Suppressor macrophage (primary cell): ENCODE results near the gene TMEM14B.
"Not testable (repeated sequence)": the region's sequence is repeated elsewhere in the genome, so short reads cannot be mapped to it uniquely, and the experiment has no call there.

ENCODE experiments used
- DNase-seq, 4 experiments: peaks; one replicate each; pipeline ENCODE4 v3.0.0-alpha.2; 2020 to 2022
- total RNA-seq, 17 experiments: gene quantifications; one replicate each; lab custom pipeline; 2026; ENCODE audit warnings: mixed read lengths in 6 of 17, inconsistent platforms in 3 of 17; lab: John Stamatoyannopoulos, UW

The TMEM14B gene
- total RNA-seq = 18.2 to 56.2 (median 34.4) reads per million in 17 experiments

DNA sequence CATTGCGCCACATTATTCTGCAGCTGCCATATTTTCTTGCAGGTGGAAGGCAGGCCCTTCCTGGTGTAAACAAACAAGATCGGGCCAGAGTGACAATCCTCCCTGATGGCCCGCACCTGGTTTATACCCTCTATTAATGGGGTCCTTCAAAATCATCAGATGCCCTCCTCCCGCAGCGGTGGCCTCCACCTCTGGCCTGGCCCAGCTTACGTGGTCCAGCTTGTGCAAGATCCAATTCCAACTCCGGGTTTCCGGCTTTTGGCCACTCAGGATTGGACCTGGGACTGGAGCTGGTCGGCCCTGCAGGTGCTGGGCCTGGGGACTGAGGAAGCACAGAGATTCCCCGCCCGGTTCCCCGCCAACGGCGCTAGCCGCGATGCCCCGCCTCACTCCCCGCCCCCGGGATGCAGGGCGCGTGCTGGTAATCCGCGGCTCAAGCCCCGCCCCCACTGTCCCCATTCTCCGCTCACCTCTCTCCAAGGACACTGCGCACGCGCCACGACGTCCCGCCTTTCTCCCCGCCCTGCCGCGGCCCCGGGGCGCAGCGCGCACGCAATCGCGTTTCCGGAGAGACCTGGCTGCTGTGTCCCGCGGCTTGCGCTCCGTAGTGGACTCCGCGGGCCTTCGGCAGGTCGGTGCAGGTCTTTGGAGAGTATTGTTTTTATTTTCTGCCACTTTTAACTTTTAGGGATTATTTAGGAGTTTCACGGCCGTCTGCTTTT, at the start of gene TMEM14B:
TMEM14B (plus strand) TSS at position 555 of the 722 bp plus-strand sequence. CDS start 1,441 bp downstream, outside the sequence.
- DNase-seq = peak; percentile 99 to 100 (median 100)

DNA sequence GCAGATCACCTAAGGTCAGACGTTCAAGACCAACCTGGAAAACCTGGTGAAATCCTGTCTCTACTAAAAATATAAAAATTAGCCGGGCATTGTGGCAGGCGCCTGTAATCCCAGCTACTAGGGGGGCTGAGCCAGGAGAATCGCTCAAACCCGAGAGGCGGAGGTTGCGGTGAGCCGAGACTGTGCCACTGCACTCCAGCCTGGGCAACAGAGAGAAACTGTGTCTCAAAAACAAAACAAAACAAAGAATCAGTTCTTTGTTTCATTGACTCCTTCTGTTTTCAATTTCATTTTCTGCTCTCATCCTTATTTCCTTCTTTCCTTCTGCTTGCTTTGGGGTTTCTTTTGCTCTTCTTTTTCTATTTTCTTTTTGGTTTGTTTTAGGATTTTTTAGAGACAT, 33.6 kb upstream of the TMEM14B start:
- DNase-seq = no peak

DNA sequence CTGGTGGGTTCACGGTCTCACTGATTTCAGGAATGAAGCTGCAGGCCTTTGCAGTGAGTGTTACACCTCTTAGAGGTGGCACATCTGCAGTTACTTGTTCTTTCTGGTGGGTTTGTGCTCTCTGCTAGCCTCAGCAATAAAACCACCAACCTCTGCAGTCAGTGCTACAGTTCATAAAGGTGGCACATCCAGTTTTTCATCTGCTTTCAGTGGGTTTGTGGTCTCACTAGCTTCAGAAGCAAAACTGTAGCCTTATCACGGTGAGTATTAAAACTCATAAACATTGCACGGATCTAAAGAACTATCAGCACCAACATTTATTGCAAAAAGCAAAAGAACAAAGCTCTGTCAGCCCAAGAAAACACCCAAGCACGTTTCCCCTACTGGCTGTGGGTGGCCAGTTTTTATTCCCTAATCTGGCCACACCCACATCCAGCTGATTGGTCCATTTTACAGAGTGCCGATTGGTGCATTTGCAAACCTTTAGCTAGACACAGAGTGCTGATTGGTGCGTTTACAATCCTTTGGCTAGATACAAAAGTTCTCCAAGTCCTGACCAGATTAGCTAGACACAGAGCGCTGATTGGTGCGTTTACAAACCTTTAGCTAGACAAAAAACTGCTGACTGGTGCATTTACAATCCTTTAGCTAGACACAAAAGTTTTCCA, 28.2 kb upstream of the TMEM14B start:
- peak; percentile 17 to 38 (median 37) for DNase-seq

DNA sequence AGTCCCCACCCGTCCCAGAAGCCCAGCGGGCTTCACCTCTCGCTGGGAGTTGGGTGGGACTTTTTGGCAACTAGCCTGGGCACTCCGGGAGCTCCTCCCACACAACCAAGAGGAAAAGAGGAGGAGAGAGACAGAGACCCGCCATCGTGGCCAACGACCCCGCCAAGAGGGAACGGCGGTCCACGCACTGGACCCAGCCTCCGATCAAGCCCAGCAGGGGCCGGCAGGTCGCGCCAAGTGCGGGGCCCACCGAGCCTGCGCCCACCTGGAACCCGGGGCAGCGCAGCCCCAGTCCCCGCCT, 27.7 kb upstream of the TMEM14B start:
- no peak for DNase-seq

DNA sequence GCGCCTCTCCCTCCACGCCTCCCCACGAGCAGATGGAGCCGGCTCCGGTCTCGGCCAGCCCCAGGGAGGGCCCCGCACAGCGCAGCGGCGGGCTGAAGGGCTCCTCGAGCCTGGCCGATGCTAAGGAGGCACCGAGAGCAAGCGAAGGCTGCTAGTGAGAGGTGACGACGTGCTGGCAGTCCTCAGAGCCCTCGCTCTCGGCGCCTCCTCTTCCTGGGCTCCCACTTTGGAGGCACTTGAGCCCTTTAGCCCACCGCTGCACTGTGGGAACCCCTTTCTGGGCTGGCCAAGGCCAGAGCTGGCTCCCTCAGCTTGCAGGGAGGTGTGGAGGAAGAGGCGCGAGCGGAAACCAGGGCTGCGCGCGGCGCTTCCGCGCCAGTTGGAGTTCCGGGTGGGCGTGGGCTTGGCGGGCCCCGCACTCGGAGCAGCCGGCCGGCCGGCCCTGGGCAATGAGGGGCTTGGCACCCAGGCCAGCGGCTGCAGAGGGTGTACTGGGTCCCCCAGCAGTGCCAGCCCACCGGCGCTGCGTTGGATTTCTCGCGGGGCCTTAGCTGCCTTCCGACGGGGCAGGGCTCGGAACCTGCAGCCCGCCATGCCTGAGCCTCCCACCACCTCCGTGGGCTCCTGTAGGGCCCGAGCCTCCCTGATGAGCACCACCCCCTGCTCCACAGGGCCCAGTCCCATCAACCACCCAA, 27.2 kb upstream of the TMEM14B start:
- peak; percentile 55 to 76 (median 64) for DNase-seq

DNA sequence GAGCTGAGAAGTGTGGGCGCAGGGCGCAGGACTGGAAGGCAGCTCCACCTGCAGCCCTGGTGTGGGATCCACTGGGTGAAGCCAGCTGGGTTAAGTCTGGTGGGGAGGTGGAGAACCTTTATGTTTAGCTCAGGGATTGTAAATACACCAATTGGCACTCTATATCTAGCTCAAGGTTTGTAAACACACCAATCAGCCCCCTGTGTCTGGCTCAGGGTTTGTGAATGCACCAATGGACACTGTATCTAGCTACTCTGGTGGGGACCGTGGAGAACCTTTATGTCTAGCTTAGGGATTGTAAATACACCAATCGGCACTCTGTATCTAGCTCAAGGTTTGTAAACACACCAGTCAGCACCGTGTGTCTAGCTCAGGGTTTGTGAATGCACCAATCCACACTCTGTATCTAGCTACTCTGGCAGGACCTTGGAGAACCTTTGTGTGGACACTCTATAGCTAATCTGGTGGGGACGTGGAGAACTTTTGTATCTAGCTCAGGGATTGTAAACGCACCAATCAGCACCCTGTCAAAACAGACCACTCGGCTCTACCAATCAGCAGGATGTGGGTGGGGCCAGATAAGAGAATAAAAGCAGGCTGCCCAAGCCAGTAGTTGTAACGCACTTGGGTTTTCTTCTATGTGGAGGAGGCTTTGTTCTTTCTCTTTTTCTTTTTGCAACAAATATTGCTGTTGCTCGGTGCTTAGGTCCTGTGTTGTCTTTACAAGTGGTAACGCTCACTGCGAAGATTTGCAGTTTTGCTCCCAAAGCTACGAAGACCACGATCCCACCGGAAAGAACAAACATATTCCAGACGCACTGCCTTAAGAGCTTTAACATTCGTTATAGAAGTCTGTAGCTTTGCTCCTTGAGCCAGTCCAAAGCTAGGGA, 26.4 kb upstream of the TMEM14B start:
- not testable (repeated sequence) for DNase-seq

DNA sequence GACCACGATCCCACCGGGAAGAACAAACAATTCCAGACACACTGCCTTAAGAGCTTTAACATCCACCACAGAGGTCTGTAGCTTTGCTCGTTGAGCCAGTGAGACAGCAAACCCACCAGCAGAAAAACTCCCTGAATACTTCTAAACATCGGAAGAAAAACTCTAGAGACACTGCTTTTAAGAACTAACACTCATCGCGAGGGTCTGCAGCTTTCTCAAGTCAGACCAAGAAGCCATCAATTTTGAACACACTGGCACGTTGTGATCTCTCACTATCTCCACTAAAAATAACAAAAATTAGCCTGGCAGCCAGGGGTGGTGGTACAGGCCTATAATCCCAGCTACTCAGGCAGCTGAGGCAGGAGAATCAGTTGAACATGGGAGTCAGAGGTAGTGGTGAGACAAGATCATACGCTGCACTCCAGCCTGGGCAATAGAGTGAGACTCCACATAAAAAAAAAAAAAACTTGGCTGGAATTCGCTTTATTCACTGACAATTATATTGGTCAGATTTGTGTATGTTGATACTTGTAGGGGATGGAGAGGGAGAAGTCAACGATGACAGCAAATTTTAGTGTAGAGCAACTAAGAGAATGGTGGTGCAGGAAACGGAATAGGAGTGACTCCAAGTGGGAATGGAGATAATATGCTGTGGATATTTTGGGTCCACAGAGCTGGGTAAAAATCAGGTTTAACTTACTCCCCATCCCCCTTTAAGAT, 25.6 kb upstream of the TMEM14B start:
- DNase-seq = no peak

DNA sequence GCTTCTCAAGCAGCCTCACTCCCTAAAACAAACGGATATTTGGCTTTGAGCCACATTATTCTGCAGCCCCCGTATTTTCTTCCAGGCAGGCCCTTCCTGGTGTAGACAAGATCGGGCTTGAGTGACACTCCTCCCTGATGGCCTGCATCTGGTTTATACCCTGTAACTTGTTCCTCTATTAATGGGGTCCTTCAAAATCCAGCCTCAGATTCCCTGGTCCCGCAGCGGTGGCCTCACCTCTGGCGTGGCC, 25.1 kb upstream of the TMEM14B start:
- DNase-seq = no peak

DNA sequence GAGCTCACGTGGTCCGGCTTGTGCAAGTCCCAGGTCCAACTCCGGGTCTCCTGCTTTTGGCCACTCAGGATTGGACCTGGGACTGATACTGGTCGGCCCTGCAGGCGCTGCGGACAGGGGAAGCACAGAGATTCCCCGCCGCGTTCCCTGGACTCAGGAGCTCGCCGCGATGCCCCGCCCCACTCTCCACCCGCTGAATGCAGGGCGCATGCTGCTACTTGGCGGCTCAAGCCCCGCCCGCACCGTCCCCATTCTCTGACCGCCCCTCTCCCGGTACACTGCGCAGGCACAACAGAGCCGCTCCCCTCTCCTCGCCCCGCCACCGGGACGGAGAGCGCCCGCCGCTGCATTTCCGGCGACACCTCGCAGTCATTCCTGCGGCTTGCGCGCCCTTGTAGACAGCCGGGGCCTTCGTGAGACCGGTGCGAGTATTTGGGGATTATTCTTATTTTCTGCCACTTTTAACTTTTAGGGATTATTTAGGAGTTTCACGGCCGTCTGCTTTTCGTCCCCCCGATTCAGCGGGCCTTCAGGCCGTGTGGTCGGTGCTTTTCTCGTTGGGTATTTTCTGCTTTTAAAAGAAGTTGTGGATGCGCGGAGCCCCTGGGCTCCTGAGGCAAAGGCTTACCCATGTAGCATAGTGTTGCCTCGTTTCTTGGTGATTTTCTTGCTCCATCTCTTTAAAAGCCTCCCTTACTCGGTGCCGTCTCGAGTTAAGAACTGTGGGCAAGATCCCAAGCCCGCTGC, 24.6 kb upstream of the TMEM14B start, which contains the start of gene TMEM14C:
TMEM14C (plus strand) TSS at position 251 of the 747 bp plus-strand sequence. CDS start 1,544 bp downstream, outside the sequence.
- peak; percentile 96 to 98 (median 98) for DNase-seq

DNA sequence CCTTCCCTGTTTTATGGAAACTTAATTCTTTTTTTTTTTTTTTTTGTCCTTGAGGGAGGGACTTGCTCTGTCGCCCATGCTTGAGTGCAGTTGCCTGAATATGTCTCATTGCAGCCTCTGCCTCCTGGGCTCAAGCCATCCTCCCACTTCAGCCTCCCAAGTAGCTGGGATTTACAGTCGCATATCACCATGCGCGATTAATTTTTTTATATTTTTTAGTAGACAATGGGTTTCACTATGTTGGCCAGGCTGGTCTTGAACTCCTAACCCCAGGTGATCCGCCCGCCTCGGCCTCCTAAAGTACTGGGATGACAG, 24.1 kb upstream of the TMEM14B start:
- no peak for DNase-seq

DNA sequence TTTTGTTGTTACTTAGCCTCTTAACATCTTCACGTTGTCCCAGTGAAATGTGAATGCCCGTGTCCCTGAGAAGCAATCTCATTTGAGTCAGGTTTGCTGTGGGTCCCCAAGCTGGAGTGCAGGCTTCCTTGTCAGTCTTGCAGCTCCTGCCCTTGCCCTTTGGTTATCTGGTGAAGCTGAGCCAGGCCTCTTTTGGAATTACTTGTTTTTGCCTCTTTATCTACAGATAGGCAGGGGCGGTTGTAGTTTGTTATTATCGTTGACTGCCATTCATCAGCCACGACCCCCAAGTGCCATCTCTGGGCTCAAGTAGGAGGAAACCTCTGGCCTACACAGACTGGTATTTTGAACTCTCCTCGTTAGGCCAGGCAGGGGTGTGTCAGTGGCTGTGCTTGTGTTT, 22.6 kb upstream of the TMEM14B start:
- no peak for DNase-seq

DNA sequence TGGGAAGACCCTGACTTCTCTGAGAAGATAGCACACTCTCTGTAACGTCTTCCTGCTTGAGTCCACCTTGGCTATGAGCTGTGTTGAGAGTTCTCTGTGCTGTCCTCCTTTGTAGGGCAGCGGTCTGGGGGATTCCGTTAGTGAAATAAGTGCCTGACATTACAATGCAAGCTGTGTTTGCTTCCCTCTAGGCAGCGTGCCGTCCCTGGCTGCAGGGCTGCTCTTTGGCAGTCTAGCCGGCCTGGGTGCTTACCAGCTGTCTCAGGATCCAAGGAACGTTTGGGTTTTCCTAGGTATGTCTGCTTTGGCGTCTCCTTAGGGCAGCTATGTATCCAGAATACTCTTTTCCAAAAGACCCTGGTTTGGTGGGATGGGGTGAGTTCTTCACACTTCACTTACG, 21.9 kb upstream of the TMEM14B start:
- DNase-seq = no peak

DNA sequence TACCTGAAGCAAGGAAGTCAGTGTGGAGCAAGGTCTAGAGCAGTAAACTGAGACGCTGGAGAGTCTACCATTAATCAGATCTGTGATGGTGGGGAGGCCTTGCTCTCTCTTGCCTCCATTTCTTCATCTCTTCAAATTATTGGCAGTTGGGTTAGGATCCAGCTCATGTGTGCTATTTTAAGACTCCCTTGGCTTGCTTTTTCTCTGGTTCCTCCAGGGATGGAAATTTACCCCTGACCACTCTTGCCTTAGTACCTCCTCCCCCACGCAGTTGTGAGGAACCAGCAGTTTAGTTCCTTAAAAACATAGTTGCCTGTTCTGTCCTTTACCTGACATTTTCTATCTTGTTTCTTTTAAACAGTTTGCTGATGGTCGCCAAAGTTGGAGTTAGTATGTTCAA, 17.4 kb upstream of the TMEM14B start:
- peak; percentile 22 to 64 (median 60) for DNase-seq

DNA sequence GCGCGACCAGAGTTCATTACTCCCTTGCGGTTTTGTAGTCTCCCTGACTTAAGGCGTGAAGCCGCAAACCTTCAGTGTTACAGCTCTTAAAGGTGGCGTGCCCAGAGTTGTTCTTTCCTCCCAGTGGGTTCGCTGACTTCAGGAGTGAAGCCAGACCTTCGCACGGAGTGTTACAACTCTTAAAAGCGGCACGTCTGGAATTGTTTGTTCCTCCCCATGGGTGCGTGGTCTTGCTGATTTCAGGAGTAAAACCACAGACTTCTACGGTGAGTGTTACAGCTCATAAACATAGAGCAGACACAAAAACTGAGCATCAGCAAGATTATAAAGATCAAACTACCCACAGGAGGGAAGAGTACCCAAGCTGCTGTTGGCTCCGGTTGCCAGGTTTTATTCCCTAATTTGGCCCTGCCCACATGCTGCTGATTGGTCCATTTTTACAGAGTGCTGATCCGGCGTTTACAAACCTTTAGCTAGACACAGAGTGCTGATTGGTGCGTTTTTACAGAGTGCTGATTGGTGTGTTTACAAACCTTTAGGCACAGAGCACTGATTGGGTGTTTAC, 14.4 kb upstream of the TMEM14B start:
- no peak for DNase-seq

DNA sequence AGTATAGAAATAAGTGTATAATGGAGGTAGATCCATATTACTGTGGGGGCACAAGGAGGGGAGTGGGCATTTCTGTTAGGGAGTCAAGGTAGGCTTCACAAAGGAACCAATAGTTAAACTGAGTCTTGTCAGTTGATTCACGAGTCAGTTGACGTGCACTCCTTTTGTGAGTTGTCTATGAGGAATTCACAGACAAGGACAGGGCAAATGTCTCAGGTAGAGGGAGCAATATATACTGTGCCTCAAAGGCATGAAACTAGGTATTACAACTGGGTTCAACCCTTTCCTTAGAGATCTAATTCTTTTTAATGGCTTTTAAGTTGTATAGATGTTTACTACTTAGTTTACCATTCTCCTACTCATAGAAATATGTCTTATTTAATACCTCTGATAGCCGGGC, 13.7 kb upstream of the TMEM14B start:
- DNase-seq = no peak

DNA sequence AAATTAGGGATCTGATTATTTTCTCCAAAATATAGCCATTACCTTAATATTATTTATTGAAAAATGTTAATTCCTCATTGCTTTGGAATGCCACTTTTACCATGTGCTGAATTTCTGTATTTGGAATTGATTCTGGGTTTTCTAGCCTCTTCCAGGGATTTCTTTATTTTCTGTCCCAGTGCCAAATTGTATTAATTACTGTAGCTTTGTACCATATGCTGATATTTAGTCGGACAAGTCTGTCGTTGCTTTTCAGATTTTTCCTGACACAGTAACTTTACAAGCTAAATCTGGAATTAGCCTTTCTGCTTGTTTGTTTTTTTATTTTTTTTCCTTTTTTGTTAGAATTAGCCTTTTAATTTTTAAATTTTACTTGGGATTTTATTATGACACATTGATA, 10.9 kb upstream of the TMEM14B start:
- DNase-seq = no peak

DNA sequence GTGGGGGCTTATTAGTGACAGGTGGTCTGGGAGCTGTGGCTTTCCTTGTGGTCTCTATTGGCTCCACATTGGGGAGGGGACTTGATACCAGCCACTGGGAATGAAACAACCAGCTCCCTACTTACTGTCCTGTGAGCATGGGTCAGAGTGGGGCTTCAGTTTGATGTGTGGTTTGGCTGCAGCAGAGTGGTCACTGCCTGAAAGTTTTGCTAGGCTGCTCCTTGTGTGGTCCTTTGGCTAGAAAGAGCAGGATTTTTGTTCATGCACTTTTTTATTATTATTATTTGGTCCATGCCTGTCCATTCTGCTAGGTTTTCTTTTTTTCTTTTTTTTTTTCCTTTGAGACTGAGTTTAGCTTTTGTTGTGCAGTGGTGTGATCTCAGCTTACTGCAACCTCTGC, 7.5 kb upstream of the TMEM14B start:
- DNase-seq = no peak

DNA sequence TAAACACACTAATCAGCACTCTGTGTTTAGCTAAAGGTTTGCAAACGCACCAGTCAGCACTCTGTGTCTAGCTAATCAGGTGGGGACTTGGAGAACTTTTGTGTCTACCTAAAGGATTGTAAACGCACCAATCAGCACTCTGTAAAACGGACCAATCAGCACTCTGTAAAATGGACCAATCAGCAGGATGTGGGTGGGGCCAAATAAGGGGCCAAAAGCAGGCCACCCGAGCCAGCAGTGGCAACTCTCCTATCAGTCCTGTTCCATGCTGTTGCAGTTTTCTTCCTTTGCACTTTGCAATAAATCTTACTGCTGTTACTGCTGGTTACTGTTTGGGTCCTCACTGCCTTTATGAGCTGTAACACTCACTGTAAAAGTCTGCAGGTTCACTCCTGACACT, 6.0 kb upstream of the TMEM14B start:
- DNase-seq = not testable (repeated sequence)

DNA sequence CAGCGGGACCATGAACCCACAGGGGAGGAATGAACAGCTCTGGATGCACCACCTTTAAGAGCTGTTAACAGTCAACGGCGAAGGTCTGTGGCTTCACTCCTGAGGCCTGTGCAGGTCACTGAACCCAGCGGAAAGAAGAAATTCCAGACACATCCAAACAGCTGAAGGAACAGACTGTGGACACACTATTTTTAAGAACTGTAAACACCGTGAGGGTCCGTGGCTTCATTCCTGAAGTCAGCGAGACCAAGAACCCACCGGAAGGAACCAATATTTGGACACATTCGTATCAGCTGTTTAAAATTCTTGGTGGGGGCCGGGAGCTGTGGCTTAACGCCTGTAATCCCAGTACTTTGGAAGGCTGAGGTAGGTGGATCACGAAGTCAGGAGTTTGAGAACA, 5.4 kb upstream of the TMEM14B start:
- DNase-seq = no peak

DNA sequence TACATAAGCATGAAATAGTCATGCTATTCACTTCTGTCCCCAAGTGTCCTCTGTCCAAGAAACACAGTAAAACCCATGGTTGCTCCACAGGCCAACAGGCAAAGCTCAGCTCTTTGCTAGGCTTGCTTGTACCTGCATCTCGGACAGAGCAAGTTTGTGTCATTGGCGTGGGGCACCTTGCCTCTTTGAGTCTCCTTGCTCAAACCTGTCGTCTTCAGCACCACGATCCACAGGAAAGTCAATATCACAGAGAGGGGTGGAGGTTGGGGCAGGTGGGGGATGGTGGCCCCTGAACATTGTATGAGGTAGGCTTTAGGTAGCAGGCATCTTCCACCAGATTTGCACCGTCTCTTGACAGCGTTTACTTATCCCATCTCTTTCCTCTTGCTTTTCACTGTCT, 4.1 kb upstream of the TMEM14B start:
- DNase-seq = no peak

DNA sequence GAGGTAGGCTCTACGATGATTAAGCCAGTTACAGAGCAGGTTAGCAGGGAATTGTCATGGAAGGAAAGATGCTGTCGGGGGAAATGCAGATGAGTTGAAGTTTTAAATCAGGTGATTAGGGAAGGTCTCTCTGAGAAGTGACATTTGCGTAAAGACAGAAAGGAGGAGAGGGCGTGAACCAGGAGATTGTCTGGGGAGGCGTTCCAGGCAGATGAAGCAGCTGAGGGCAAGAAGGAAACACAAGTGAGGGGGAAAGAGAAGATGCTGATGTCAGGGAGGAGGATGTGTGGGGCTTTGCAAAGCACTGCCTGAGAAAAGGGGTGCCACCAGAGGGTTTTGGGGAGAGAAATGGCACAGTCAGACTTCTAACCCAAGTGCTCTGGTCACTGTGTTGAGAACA, 2.5 kb upstream of the TMEM14B start:
- no peak for DNase-seq

DNA sequence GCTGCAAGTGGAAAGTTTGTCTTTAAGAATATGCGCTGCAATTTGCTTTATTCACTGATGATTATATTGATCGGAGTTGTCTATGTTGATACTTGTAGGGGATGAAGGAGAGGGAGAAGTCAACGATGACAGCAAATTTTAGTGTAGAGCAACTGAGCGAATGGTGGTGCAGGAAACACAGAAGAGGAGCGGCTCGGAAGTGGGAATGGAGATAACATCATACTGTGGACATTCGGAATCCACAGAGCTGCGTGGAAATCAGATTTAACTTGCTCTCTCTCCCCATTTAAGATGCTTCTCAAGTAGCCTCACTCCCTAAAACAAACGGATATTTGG, 722 bp upstream of the TMEM14B start:
- DNase-seq = no peak
